Renal pelvis (tissue), 4 donors: ENCODE results near the gene BRCA2. TPM values are rescaled to one million over a fixed set of nuclear protein-coding genes. Genes with fewer than 3 reads are reported as not detected.

Experiments used
- DNase-seq: peaks from one replicate; pipeline ENCODE4 v3.0.0-alpha.2; 2013
- polyA plus RNA-seq, 3 donors: library from polyadenylated mRNA; unstranded; fragments of 120-200 nt; gene quantifications; one replicate each; pipeline ENCODE4 v1.2.1, GENCODE V29; 2013; ENCODE audit not compliant: insufficient read length in 3 of 3

BRCA2 gene
- polyA plus RNA-seq, 3 donors: 7.1 to 11.3 (median 7.6) TPM

DNA sequence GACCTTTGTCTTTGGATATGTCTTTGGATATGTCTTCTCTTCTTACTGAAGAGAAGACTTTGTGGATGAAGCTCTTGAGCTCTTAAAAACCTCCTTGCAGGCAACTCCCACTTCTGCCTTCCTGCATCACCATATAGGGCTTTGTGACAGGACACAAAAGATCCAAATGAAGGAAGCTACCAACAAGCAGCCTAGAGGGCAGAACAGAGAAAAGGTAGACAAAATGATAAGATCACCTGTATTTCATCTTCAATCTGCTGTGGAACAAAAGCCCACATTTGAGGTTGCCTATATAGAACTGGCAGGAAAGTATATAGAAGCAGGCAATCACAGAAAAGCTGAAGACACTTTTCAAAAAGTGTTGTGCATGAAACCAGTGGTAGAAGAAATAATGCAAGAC lies 70.1 kb downstream of the BRCA2 start:
- DNase-seq: no peak

DNA sequence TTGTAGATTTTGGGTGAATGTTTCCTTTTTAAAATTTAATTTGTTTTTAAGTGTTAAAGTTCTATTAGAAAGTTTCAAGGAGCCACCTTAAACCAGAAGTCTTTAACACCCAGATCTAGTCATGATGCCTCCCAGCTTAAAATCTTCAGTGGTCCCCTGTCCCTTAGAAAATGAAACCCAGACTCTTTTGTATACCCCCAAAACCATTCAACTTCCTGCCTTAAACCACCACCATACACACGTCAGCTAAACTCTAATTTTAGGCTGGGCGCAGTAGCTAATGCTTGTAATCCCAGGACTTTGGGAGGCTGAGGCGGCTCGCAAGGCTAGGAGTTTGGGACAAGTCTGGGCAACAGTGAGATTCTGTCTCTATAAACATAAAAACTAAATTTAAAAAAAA lies 74.7 kb downstream of the BRCA2 start:
- DNase-seq: no peak

- no peak for DNase-seq
Observed at GRCh38 chr13:32390484-32390883, 75.2 kb downstream of the BRCA2 start.

- no peak for DNase-seq
Observed at GRCh38 chr13:32391101-32391619, 75.9 kb downstream of the BRCA2 start.

DNA sequence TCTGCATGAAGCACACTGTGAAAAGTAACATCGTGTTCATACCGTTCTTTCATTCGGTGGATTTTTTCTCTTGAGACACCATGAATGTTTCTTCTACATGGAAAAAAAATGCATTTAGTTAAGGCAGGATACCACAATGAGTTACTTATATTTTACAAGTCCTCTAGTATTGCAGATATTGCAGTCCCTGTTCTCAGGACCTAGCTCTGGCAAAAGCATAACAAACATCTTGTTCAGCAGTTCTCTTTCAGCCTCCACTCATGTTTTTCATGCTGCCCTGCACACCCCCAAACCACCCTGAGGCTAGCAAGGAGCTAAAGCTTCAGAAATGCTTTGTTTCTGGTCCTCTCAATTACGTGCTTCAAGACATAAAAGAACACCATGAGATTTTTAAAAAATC lies 87.8 kb downstream of the BRCA2 start:
- no peak for DNase-seq

DNA sequence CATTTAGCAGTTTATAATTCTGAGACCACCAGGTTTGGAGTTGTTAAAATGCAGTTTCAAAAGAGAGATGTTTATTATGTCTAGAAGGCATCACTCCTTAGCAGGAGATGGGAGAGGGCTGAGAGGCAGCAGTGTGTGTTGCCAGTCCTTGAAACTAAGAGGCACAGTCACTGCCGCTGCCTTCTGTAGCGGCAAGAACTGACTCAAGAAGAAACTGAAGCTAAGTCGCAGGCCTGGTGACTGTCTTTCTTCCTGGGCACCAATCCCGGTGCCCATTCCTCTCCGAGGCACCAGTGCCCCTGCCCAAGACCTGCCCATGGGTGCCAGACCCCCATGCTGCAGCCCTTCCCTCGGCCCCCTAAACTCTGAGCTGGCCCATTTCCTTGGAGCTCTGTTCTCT lies 92.5 kb downstream of the BRCA2 start:
- no peak for DNase-seq

GRCh38 chr13:32408296-32409000 lies 93.1 kb downstream of the BRCA2 start:
- DNase-seq: no peak

GRCh38 chr13:32409001-32409313 lies 93.6 kb downstream of the BRCA2 start:
- DNase-seq: no peak

DNA sequence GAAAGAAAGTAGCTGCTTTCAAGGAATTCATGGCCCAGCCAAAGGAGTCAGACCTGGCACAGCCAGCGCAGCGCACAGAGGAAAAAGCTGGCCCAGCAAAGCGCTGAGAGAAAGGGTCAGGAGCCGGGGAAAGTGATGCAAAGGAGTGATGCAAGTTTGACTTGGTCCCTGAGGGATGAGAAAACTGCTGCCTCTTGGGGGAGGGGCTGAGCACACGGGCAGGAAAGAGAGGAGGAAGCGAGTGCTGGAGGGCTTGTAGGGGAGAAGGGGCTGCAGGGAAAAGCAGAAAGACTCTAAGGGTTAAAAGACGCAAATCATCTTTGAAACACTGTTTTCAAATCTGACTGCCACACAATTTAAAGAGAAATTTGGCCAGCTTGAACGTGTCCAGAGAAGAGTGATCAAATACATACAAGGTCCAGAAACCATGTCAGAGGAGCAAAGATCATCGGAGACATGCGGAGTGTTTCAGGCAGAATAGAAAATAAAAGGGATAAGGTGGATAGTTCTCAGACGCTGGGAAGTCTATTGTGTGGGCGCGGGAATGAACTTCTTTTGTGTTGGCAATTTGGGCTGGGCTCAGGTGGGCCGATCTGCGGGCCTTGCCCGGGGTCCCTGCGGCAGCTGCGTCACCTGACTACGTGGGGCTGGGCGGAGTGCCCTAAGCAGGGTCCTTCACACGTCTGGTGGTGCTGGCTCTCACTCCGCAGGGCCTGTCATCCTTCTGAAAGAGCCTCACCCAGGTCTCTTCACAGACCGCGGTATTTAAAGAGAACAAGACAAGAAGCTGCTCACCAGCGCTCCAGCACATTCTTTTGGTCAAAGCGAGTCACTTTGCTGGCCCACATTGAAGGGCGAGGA lies 94.5 kb downstream of the BRCA2 start:
- no peak for DNase-seq

GRCh38 chr13:32413284-32413683 lies 98.0 kb downstream of the BRCA2 start:
- no peak for DNase-seq

- no peak for DNase-seq
Observed at GRCh38 chr13:32414580-32414979, 99.3 kb downstream of the BRCA2 start.

DNA sequence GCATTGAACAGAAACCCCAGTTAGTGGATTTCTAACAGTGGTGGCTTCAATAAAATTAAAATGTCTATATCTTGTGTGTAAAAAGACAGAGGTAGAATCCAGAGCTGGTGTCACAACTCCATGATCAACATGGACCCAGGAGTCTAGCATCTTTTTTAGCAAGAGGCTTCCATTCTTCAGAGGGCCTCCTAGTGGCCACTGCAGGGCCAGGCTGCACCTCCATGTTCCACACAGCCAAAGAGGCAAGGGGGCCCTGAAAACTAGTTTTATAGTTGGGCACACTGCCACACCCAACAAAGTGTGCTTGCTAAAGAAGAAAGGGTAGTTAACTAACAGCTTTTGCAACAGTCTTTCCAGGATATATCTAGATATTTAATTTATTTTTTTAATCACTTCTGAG lies 99.7 kb downstream of the BRCA2 start:
- DNase-seq: no peak

DNA sequence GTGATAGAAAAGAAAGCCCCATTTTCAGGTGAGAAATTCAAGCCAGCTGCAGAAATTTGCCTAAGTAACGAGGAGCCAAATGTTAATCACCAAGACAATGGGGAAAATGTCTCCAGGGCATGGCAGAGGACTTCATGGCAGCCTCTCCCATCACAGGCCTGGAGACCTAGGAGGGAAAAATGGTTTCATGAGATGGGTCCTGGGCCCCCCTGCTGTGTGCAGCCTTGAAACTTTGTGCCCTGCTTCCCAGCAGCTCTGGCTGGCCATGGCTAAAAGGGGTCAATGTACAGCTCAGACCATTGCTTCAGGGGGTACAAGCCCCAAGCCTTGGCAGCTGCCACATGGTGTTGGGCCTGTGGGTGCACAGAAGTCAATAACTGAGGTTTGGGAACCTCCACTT lies 102.7 kb downstream of the BRCA2 start:
- DNase-seq: no peak

DNA sequence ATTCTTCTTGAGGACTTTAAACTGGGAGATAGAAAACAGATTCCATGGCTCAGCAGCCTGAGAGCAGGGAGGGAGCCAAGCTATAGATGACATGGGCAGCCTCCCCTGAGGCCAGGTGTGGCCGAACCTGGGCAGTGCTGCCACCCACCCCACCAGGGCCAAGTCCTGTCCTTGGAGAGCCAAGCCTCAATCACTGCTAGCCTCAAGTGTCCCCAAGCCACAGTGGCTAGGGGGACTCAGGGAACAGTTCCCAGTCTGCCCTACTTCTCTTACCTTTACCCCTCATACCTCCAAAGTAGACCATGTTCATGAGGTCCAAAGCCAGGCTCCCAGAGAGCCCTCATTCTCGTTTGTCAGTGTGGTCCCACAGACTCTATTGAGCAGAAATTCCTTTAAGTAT lies 104.6 kb downstream of the BRCA2 start:
- DNase-seq: no peak

GRCh38 chr13:32423592-32423991 lies 108.3 kb downstream of the BRCA2 start:
- no peak for DNase-seq

DNA sequence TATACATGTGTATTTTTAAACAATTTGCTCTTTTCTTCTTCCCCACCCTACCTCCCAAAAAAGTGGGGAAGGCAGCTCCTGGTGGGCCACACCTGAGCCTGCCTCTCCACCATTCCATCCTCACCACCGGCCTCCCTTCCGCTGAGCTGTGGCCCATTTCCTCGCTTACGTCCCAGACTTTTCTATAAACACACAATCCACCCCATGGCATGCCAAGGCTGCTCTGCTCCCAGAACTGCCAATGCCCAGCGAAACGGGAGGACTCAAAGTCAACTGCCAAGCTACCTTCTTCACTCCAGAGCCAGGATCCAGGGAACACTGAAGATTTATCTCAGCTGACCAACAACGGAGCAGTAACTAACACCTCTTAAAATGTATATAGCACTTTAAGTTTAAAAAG lies 109.8 kb downstream of the BRCA2 start:
- no peak for DNase-seq

DNA sequence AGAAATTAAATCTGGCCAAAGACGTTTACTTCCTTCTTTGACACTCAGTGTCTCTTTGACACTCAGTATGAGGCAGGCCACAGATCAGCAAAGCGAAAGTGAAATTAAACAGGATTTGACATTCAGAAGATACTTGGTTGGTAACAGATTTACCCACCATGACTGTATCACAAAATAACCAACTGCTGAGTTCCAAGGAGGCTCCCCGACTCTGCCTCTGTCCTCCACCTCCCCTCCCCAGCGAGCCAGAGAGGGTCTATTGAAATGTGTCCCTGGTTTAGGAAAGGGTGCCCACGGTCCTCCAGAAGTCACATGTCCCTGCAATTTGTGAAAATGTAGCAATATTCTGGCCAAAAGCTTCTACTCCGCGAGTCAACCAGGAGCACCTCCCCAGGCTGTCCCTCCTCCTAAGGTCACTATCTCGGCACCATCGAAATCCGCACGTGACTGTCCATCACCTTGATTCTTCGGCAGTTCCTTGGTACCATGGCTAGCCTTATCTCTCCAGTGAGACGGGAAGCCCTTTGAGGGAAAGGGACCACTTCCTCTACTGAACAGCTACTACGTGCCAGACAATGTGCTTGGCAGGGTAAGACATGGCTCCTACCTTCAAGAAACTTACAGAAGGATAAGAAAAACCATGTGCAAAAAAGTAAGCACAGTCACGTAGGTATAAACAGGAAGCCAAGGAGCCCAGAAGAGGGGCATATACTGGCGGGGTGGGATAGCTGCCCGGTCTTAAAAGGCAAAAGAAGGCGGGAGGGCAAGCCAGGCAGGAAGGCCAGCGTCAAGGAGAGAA lies 111.1 kb downstream of the BRCA2 start:
- no peak for DNase-seq

DNA sequence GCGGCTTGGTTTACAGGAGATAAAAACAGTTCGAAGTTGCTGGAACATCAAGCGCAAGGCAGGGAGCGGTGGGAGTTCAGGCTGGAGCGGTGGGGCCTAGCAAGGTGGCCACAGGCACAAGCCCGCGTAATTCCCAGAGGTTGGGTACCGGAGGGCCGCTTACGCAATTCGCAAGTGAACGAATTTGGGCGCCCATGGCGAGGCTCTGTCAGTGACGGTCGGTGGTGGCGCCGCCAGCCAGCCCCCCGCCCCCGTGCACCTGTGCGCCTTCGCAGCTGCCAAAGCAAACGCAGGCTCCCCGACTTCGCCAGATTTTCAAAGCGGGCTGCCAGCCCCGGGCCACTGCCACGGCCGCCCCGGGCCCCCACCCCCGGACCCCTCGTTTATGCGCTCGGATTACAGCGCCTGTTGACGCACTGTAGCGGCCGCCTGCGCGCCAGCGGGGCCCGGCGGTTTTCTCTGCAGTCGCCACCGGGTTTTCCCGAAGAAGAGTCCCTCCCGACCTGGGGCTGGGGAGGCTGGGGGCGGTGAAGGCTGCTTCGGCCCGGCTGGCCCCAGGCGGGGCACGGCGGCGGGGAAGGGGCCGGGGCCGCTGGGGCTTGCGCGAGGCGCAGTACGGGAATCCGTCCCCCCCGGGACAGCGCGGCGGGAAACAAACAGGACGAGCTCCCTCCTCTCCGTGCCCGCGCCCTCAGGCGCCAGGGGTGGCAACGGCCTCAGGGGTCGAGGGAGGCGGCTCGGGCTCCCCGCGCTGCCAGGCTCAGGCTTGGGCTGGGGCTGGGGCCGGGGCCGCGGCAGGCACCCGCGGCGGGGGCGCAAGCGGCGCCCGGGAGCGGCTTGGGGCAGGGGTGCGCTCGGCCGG lies 111.9 kb downstream of the BRCA2 start:
- DNase-seq: peak; percentile 51

GRCh38 chr13:32427852-32428580 lies 112.7 kb downstream of the BRCA2 start, which contains the start of gene N4BP2L1:
N4BP2L1 (minus strand) TSS chr13:32428130; CDS start chr13:32428082, 48 bp downstream.
- DNase-seq: peak; percentile 85

DNA sequence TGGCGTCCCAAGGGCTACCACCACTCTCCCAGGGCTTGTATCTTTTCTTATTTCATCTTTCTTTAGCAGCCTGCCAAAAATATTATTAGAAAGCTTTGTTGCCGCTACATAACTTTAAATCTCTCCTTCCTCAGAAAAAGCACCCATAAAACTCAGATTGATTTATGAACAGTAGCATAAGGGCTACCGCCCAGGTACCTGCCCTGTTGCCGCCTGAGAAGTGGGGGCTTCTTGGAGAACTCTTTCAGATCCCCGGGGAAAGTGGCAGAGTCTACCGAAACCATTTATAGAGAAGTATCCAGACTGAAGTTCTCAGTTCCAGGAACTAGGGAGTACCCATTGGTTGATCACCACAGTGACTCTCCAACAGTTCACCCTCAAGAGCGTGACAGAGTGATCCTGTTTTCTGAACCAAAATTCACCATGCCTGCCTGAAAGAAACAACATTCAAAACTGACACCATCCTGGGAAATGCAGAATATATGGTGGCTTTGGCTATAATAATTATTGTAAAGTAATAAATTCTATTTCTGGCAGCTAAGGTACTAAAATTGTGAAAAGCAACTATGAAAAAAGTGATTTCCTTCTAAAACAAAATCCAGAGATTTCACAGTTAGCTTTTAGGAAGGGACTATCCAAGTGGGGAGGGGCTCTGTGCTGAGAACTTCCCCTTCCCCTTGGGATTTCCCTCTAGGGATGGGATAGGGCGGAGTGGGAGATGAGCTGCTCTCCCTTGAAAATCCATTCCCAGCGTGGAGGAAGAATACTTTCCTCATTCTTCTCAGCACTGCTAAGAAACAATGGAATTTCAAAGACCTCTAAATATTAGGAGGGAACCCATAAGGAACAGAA lies 113.5 kb downstream of the BRCA2 start:
- DNase-seq: no peak
